Umbilical cord (tissue), 2 donors: ENCODE measurements around the gene RND2. TPM values are rescaled to one million over a fixed set of nuclear protein-coding genes. Genes with fewer than 3 reads are reported as not detected.
A peak's percentile ranks its signal among the peaks of the same experiment; 100 is the strongest.

Experiments used
- DNase-seq: peaks from one replicate; pipeline ENCODE4 v3.0.0-alpha.2; 2015; ENCODE audit warnings: low spot score
- total RNA-seq: library from RNA; depleted of rRNA; stranded (reverse); fragments of >200 nt; gene quantifications from one replicate; pipeline ENCODE4 v1.2.3, GENCODE V29; 2014; ENCODE audit warnings: low replicate concordance; ENCODE audit not compliant: insufficient read depth

RND2 gene
- total RNA-seq, 1 donor from 2014 or later, result 0.72 TPM

DNA sequence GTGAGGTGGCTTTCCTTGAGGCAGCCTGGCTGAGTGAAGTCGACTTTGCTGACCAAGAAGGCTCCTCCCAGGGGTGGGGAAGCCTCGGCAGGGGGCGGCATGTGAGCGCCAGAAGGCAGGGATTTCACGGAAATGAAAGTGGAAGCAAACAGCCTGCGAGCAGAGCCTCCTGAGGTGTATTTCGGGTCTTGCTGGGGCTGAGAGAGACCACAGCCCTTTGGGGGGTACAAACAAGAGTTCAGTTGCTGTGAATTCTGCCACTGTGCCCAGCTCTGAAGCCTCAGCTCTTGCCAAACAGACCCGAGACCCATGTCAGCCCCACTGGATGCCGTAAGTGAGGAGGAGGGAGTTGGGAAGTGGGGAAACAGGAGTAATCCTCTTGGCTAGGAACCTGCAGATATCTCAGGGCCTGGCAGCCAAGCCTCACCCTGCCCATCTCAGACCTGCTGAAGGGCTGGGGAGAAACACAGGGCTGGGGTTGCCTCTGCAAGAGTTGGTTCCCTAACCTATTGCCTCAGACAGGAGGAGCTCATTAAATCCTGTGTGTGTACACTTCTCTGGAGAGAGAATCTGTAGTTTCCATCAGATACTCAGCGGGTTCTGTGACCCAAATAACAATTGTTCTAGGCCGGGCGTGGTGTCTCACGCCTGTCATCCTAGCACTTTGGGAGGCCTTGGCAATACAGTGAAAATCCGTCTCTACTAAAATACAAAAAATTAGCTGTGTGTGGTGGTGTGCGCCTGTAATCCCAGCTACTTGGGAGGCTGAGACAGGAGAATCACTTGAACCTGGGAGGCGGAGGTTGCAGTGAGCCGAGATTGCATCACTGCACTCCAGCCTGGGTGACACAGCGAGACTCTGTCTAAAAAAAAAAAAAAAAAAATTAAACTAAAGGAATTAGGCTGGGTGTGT, 18.1 kb upstream of the RND2 start, which contains the start of gene IFI35:
Gene IFI35, plus strand, starts transcription at position 146 of the 913 bp plus-strand sequence. Its CDS starts 164 bp downstream, at position 310.
- DNase-seq, result peak; percentile 87

DNA sequence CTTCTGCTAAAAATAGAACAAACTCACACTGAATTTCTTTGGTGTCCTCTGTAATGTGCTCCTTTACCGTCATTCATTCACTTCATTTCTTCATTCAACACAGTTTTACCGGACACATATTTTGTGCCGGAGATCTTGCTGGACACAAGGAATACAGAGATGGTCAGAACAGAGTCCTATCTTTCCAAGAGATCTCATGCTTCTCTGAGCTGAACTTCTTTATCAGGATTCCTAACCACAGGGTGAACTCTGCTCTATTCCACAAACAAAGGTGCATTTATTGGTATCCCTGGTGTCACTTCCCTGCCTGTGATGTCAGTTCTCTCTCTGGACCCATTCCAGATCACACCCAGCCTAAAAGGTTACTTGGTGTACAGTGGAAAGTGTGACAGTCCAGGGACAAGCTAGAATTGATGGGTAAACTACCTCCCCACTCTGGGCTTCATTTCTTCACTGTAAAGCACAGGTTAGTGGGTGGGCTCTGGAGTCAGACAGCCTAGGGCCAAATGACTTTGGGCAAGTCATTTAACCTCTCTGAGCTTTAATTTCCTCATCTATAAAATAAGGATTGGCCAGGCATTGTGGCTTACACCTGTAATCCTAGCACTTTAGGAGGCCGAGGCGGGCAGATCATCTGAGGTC, 14.2 kb upstream of the RND2 start:
- no peak for DNase-seq

DNA sequence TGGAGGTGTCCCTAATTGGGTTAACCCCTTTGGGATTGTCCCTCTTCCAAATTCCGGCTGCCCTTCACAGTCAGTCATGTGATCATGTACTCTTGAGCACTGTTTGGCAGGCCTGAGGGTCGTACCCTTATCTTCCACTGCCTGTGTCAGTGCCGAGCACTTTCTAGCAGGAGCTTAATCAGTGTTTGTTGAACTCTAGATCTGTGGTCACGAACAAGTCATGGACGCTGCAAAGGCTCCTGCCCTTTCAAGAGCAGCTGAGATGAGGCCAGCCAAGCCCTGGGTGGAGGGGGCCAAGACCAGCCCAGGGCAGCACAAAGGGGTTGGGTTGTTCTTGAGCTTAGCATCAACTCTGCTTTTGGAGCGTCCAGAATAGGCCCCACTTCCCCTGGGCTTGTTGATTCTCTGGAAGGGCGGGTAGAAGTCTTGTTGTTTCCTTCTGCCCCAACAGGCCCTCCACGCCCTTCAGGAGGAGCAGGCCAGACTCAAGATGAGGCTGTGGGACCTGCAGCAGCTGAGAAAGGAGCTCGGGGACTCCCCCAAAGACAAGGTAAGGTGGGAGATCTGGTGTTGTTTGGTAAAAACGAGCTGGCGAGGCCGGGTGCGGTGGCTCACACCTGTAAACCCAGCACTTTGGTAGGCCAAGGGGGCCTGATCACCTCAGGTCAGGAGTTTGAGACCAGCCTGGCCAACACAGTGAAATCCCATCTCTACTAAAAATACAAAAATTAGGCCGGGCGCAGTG, 13.1 kb upstream of the RND2 start:
- no peak for DNase-seq

DNA sequence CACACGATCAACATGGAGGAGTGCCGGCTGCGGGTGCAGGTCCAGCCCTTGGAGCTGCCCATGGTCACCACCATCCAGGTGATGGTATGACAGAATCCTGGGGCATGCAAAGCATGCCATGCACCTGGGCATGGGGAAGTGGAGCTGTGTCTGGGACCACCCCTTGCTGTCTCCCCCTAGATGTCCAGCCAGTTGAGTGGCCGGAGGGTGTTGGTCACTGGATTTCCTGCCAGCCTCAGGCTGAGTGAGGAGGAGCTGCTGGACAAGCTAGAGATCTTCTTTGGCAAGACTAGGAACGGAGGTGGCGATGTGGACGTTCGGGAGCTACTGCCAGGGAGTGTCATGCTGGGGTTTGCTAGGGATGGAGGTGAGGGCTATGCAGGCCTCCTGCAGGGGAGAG, 11.7 kb upstream of the RND2 start:
- DNase-seq, result no peak

DNA sequence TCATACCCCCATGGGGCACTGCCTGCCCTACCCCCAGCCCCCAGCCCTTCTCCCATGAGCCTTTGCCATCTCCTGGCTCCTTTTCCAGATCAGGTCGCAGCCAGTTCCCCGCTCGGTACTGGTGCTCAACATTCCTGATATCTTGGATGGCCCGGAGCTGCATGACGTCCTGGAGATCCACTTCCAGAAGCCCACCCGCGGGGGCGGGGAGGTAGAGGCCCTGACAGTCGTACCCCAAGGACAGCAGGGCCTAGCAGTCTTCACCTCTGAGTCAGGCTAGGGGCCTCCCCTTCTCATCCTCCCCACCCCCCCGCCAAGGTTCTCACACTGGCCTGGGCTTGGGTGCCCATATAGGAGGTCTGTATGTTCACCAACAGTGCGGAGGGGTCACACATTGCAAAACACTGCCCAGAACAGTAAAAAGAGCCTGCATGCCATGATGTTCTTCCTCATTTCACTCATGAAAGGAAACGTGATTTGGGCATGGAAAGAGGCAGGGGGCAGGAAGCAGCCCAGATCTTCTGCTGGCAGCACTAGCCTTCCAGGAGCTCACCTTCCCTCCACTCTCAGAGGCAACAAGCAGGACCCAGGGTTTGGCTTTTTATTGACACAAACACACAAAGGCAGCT, 10.9 kb upstream of the RND2 start:
- no peak for DNase-seq

DNA sequence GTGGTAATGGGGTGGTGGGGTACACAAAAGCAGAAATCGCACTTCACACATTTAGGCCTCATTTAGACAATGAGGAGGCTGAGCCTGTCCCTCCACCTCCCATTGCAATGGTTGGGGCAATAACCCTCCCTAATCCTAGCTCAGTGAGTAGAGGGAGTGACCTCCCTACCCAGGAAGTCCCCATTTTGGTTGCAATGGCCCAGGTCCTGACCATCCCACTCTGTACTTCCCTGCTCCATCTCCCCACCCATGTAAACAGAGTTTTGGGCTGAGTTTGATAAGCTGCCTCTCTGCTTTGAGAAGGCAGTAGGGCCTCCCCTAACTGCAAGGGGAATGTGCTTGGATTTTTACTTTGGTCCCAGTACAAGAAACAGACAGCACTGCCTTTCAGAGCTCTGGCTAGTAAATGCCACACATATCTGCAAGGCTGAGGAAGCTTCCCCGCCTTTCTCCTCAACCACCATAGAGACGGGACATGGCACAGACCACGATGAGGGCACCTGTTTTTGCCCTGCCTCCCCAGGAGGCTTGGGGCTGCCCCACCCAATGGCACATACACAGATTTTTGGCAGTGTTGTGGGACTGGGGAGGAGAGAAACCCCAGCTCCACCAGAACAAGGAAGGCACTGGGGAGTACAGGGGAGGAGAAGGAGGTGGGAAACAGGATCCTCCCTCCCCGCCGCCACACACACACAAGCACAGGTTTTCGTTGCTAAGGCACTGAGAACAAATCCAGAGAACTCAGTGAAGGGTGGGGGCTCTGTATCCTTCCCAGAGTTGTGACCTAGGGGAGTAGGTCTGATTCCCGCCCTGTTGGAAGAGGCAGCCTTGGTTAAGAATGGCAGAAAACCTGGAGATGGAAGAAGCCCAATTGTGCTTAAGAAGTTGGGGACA, 10.1 kb upstream of the RND2 start:
- no peak for DNase-seq

DNA sequence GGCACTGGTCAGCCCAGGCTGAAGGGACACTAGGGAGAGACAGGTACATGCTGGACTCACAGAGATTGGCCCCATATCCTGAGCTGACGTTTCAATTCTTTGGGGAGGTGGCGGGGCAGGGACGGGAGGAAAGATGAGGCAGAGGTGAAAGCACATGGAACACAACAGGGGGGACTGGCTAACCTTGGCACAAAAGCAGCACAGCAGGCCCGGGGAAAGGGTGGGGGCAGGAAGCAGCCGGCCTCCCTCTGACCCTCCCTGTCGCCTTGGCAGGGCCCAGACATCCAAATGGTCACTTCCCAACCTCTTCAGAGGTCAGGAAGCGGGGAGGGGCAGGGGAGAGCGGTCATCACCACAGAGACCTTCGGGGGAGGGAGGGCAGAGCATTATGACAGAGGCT, 9.5 kb upstream of the RND2 start:
- DNase-seq, result no peak

DNA sequence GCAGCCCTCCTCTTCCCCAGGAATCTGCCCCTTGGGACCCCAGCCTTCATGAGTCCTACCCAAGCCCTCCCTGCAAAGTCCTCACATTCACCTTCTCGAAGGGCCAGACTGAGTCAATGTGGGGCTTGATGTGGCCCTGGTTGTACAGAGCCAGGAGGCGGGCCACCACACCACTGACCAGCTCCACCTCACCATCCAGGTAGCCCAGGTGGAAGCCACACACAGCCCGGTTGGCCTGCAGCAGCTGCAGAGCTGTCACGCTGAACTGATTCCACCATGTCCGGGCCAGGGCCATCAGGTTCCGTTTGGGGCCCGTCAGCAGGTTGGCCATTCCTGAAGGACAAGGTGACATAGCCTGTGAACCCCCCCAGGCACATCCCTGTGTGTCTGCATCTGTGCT, 8.8 kb upstream of the RND2 start:
- DNase-seq, result no peak

DNA sequence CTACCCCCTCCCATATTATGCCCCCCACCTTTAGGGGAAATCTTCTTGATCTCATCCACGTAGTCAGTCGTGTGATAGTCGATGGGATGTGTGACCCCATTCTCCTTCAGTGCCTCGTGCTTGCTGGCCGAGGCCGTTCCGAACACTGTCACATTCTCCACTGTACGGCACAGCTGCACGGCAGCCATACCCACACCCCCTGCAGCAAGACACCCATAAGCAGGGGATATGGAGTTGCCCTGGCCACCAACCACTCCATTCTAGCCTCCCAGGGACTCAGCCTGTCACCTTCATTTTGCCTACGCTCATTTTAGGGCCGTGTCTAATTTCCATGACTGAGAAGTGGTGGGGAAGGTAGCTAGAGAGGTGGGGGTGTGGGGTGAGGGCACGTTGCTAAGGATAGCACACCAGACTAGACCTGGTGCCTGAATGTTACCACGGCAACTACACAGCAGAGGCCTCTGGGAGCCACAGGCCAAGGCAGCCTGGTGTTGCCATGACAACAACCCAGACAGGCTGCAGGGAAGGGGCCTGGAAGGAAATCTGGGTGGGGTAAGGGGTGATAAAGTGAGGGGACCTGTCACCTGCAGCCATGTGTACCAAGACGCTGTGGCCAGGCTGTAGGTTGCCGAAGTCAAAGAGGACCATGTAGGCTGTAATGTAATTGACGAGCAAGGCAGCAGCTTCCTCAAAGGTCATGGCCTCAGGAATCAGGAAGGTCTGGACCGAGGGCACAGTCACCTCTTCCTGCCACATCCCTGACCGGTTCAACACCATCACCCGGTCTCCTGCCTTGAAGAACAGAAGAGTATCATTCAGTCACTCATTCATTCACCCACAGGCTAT, 6.8 kb upstream of the RND2 start:
- DNase-seq, result no peak

DNA sequence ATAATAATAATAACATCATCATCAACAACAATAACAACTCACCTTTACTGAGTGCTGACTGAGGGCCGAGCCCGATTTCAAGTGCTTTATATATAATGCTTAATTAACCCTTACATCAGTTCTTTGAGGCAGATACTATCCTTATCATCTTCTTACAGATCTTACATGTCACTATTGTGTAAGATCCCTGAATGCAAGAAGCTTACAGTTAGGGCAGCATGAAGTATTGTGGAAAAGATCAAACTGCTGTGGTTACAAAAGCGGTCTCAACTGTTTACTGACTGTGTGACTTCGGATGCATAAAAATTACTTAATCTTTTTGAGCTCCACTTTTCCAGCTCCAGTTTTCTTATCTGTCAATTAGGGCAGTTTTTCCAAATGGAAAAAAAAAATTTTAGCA, 6.1 kb upstream of the RND2 start:
- no peak for DNase-seq

DNA sequence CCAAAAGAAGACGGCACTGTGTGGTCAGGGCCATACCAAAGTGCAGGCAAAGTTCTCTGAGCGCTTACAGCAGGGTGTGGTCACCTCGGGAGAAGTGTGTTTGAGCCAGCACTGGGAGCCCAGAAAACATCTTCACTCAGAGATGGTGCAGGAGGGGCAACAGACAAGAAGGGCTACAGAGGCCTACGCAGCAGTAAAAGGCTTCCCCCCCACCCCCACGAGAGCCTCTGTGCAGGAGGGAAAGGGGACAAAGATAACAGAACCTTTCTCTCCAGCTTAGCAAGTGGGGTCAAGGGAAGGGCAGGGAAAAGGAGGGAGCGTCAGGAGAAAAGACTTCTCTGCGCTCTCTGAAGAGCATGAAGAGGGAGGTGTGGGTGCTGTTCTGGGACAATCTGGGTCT, 5.6 kb upstream of the RND2 start:
- DNase-seq, result peak; percentile 69

DNA sequence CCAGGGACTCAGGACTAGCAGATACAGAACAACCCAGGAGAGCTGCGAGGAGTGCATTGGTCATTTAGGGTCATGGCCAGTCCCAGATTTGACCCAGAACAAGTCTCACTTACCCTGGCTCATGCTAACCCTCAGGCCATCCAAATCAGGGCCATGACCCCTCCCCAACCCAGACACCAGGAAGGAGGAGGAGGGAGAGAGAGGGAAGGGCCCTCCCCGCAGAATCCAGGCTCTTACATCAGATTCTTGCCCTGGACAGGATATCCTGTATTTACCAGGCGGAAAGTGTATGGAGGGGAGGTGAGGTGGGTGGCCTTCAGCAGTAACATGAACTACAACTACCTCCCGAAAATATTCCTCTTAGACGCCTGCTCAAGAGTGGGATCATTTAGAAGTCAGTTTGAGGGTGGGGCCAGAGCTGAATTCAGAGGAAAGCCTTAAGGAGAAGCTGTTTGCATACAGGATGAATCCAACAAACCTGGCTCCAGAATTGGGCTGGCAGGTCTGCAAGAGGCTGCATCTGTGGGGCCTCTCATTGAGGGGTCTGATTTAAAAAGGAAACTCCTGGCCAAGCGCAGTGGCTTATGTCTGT, 4.9 kb upstream of the RND2 start:
- peak; percentile 61 for DNase-seq

DNA sequence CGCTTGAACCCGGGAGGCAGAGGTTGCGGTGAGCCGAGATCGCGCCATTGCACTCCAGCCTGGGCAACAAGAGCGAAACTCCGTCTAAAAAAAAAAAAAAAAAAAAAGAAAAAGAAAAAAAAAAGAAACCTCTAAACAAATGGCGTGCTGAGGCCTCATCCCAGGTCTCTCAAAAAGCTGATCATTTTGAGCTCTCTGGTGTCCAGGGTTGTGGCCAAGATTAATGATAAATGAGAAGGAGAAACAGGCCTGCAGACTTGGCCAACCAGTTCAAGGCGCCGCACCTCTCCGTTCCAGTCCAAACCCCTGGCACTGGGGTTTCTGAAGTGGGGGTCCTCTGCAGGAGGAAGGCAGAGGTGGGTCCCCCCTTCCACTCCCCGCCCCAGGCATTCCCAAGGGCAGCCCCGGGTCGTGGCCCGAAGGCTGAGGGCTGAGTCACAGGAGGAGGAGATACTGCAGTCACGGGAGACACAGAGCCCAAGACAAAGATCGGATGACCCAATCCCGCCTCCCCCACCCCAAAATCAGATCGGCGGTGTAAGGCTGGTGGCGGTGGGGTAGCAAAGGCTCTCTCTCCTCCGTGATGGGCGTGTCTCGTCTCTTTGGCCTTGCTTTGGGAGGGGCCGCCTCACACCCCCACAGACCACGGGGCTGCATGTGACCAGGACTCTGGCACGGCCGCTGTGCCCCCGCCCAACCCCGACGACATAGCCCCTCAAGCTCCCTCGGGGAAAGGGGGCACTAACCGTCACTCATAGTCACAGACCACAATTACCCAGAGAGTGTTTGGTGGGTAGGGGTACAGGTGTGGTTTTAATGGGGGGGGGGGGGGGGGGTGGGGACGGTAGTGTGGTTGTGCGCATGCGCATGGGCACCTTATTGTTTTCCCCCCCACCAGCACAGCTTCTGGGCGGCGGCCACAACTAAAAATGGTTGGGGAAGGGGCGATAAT, 4.0 kb upstream of the RND2 start:
- peak; percentile 68 for DNase-seq

DNA sequence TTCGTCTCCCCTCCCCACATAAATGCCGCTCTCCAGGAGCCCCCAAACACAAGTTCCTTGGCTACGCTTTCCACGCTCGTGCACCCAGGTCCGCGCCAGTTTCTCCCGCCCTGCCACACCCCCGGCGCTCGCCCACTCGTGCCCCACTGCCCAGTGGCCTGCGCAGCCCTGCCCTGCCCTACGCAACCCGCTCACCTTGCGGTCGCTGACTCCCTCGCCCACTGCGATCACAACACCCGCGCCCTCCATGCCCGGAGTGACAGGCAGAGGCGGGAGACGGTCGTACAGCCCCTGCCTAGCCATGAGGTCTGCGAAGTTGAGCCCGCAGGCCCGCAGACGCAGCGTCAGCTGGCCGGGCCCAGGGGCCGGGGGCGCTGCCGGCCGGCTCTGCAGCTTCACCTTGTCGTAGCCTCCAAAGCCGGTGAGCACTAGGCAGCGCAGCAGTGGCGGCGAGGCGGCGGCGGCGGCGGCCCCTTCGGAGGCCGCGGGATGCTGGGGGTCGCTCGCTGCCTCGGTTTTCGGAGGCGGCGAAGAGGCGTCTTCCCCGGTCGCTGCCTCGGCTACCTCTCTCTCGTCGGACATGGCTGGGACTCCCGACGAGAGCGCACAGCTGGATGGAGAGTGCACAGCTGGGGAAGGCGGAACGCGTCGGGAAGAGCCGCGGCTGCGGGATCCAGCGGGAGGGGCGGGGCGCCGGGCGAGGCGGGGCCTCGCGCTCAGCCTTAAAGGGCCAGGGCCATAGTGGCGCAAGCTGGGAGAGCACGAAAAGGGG, 3.1 kb upstream of the RND2 start, which contains the start of gene VAT1:
Gene VAT1, minus strand, starts transcription at position 645 of the 772 bp plus-strand sequence. Its CDS starts 63 bp downstream, at position 582.
- peak; percentile 87 for DNase-seq

DNA sequence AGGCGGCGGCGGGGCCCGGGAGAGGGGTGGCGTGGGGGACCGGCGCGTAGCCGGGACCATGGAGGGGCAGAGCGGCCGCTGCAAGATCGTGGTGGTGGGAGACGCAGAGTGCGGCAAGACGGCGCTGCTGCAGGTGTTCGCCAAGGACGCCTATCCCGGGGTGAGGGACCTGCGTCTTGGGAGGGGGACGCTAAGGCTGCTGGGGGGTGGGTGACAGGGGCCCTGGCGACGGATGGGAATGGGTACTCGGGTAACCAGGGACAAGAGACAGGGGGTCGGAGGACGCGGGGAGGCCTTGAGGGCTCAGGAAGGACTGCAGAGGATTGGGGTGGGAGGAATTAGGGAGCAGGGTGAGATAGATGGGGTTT, 243 bp downstream of the RND2 start:
- DNase-seq, result no peak

DNA sequence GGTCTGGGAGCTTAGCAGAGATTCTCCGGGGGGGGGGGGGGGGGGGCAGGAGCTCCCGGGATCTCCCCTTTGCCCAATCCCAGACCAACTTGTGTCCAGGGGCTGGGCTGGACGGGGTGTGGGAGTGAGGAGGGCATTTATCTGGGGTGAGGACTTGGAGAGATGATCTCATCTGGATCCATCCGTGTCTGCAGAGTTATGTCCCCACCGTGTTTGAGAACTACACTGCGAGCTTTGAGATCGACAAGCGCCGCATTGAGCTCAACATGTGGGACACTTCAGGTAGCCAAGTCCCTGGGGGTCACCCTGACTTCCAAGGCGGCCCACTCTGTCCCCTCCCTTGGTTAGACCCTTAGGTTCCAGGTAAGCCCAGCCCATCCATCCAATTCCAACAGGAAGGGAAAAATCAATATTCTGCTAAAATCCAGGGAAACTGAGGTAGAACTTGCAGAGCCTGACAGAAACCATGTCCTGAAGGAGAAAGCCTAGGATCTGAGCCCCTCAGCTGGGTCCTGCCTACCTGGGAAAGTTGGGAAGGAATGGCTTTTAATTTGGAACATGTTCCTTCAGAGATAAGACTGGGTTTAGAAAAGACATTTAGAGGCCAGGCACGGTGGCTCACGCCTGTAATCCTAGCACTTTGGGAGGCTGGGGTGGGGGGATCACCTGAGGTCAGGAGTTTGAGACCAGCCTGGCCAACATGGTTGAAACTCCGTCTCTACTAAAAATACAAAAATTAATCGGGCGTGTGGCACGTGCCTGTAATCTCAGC, 921 bp downstream of the RND2 start:
- no peak for DNase-seq

DNA sequence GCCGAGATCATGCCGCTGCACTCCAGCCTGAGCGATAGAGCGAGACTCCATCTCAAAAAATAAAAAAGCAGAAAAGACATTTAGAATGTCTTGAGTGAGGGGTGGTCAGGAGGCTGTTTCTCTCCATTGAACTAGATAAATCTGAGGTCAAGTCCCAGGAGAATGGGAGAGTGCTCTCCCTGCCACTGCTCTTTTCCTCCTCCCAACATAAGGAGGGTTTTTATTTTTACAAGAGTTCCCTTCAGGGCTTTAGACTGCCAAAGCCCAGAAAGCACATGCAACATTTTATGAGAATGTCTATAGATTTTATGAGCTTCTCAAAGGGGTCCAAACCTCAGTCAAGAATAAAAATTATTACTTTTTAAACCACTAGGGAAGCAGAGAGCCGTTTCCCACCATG, 1.6 kb downstream of the RND2 start:
- DNase-seq, result peak; percentile 51
